ENCODE measurements around the gene DIO1. TPM values are rescaled to one million over a fixed set of nuclear protein-coding genes. Genes with fewer than 3 reads are reported as not detected.
A peak's percentile ranks its signal among the peaks of the same experiment; 100 is the strongest.

DIO1 gene
- total RNA-seq, 1 donor from 2014 or later = not detected

DNA sequence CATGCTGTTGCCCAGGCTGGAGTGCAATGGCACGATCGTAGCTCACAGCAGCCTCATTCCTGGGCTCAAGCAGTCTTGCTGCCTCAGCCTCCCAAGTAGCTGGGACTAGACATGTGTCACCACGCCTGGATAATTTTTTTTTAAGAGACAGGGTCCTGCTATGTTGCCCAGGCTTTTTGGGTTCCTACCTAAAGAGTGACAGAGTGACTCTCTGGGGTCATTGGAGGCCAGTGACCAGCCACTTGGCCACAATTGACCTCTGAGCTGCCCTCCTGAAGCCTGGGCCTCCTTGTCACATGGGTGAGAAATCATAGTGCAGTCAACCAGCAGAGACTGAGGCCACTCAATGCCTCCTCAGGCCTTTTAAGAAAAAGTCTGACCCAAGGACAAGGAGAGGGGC lies 5.7 kb downstream of the DIO1 start:
- H3K4me3 Mint-ChIP-seq = no peak overlapping the region
- no peak overlapping the region for H3K4me3 ChIP-seq
- H3K27ac Mint-ChIP-seq = no peak overlapping the region
- H3K9me3 Mint-ChIP-seq = no peaks in the 10 kb centered on the region
- no peaks in the 10 kb centered on the region for H3K4me1 ChIP-seq
- H2AFZ ChIP-seq (replicated peaks) = no peak overlapping the region
- no peaks in the 10 kb centered on the region for H3F3A ChIP-seq (ENCODE audit: low read depth)
- no peak overlapping the region for H3K9ac ChIP-seq
- peaks cover 17% of the 10 kb centered on the region for H3K4me1 Mint-ChIP-seq
- no peak overlapping the region for H3K27ac ChIP-seq
- H3K27me3 ChIP-seq = no peaks in the 10 kb centered on the region
- H3K79me2 ChIP-seq (ENCODE audit: low read depth) = no peaks in the 10 kb centered on the region
- no peaks in the 10 kb centered on the region for H3K27me3 Mint-ChIP-seq (ENCODE audit: insufficient read depth, low read depth)
- no peak overlapping the region for H3K4me2 ChIP-seq
- H3K36me3 Mint-ChIP-seq = no peaks in the 10 kb centered on the region
- no peak for TF ChIP-seq EZH2phosphoT487 (IDR thresholded peaks at IDR 0.05)
- TF ChIP-seq, protein P1, sequence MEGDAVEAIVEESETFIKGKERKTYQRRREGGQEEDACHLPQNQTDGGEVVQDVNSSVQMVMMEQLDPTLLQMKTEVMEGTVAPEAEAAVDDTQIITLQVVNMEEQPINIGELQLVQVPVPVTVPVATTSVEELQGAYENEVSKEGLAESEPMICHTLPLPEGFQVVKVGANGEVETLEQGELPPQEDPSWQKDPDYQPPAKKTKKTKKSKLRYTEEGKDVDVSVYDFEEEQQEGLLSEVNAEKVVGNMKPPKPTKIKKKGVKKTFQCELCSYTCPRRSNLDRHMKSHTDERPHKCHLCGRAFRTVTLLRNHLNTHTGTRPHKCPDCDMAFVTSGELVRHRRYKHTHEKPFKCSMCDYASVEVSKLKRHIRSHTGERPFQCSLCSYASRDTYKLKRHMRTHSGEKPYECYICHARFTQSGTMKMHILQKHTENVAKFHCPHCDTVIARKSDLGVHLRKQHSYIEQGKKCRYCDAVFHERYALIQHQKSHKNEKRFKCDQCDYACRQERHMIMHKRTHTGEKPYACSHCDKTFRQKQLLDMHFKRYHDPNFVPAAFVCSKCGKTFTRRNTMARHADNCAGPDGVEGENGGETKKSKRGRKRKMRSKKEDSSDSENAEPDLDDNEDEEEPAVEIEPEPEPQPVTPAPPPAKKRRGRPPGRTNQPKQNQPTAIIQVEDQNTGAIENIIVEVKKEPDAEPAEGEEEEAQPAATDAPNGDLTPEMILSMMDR (IDR thresholded peaks at IDR 0.05) = no peak
- no peak for TF ChIP-seq EZH2 (IDR thresholded peaks at IDR 0.05)
- H3K9me3 ChIP-seq (ENCODE audit: low read depth) = no peaks in the 10 kb centered on the region
- DNase-seq (ENCODE audit: low spot score) = no peak
- H3K36me3 ChIP-seq = no peaks in the 10 kb centered on the region
- H4K20me1 ChIP-seq (ENCODE audit: low read depth) = no peaks in the 10 kb centered on the region

DNA sequence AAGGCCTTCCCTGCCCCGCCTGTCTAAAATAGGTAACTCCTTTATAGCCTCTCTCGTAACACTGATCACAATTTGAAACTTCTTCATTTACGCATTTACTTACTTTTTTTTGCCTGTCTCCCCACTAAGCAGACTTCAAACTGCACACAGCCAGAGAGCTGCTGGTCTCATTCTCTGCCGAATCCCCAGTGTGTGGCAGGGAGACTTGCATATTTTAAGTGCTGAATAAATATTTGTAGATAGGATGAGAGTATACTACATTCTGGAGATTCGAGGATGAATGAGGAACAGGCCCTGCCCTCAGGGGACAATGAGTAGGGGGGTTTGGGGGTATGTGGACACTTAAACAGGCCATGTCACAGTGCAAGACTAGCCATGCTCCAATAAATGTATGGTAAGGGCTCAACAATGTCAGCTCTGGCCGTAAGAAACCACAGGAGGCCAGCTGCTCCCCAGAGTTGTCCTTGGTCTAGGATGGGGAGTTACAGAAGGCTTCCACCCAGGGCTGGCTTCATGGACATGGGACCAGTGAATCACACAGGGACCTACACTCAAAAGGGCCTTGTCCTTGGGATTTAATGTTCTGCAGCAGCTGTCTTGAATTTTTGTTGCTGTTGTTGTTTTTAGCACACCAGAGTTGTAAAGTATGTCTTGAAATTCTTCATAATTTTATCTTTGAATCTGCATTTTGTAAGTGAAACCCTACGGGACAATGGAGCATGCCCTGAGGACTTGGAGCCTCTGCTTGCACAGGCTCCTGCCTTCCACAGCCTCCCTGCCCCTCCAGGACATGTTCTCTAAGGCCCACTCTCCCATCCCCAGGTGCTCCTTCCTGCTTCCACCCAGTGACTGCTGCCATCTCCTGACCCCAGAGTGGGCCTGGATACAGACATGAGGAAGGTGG lies 8.5 kb downstream of the DIO1 start:
- TF ChIP-seq EZH2 (IDR thresholded peaks at IDR 0.05) (no peak), EZH2phosphoT487 (IDR thresholded peaks at IDR 0.05) (no peak)
- TF ChIP-seq, protein P1 (IDR thresholded peaks at IDR 0.05) = no peak
- no peak for DNase-seq (ENCODE audit: low spot score)
- H3K4me3 Mint-ChIP-seq = no peak overlapping the region
- no peaks in the 10 kb centered on the region for H3K9me3 Mint-ChIP-seq
- Histone ChIP-seq H3K27ac (no peak overlapping the region), H4K20me1 (ENCODE audit: low read depth) (no peaks in the 10 kb centered on the region), H3K9me3 (ENCODE audit: low read depth) (no peaks in the 10 kb centered on the region), H3K36me3 (no peaks in the 10 kb centered on the region), H3K79me2 (ENCODE audit: low read depth) (no peaks in the 10 kb centered on the region), H3F3A (ENCODE audit: low read depth) (no peaks in the 10 kb centered on the region), H3K4me2 (no peak overlapping the region), H3K4me1 (no peaks in the 10 kb centered on the region), H2AFZ (replicated peaks) (no peak overlapping the region), H3K27me3 (no peaks in the 10 kb centered on the region), H3K9ac (no peak overlapping the region), H3K4me3 (no peak overlapping the region)
- peaks cover 17% of the 10 kb centered on the region for H3K4me1 Mint-ChIP-seq
- no peaks in the 10 kb centered on the region for H3K27me3 Mint-ChIP-seq (ENCODE audit: insufficient read depth, low read depth)
- peak overlapping the region; percentile 26 for H3K27ac Mint-ChIP-seq
- no peaks in the 10 kb centered on the region for H3K36me3 Mint-ChIP-seq

- Mint-ChIP-seq H3K9me3 (no peaks in the 10 kb centered on the region), H3K27me3 (ENCODE audit: insufficient read depth, low read depth) (no peaks in the 10 kb centered on the region)
- no peaks in the 10 kb centered on the region for H3K36me3 ChIP-seq
Measured at GRCh38 chr1:53905509-53905908, 11.5 kb downstream of the DIO1 start.

More at GRCh38 chr1:53905509-53905908, 11.5 kb downstream of the DIO1 start:
- TF ChIP-seq EZH2 (IDR thresholded peaks at IDR 0.05) = no peak
- TF ChIP-seq, protein P1 (IDR thresholded peaks at IDR 0.05) = no peak
- TF ChIP-seq EZH2phosphoT487 (IDR thresholded peaks at IDR 0.05) = no peak
- Histone ChIP-seq H3F3A (ENCODE audit: low read depth) (no peaks in the 10 kb centered on the region), H3K9ac (no peak overlapping the region), H2AFZ (replicated peaks) (no peak overlapping the region), H3K27me3 (no peaks in the 10 kb centered on the region), H3K27ac (no peak overlapping the region), H3K4me2 (no peak overlapping the region), H3K4me1 (no peaks in the 10 kb centered on the region), H3K9me3 (ENCODE audit: low read depth) (no peaks in the 10 kb centered on the region), H3K4me3 (no peak overlapping the region), H3K79me2 (ENCODE audit: low read depth) (no peaks in the 10 kb centered on the region), H4K20me1 (ENCODE audit: low read depth) (no peaks in the 10 kb centered on the region)
- Mint-ChIP-seq H3K36me3 (no peaks in the 10 kb centered on the region), H3K4me1 (peaks cover 14% of the 10 kb centered on the region), H3K4me3 (no peak overlapping the region), H3K27ac (no peak overlapping the region)
- no peak for DNase-seq (ENCODE audit: low spot score)
